ENCODE measurements around the gene FRK. TPM values are rescaled to one million over a fixed set of nuclear protein-coding genes. Genes with fewer than 3 reads are reported as not detected.

FRK gene
- total RNA-seq, 5 donors from 2014 or later (not counting 1 experiment from before 2014, with no cell fraction given), result 0.02 to 0.07 (median 0.06) TPM

- ChIA-PET POLR2A (interaction anchor here in 1 of 2 donors (0.7 kb wide), 1 partner anchor 15 kb away, joined by 3 read pairs; no protein-coding TSS in a partner anchor), CTCF (no interaction called here)
- no peak overlapping the region for H3K4me3 Mint-ChIP-seq
- H3K36me3 Mint-ChIP-seq, result no peaks in the 10 kb centered on the region
- peaks cover 0 to 2% (median 0%) of the 10 kb centered on the region in 3 donors for H3K4me1 Mint-ChIP-seq
- no peaks in the 10 kb centered on the region for H3K27me3 ChIP-seq (replicated peaks in 1 of 2; ENCODE audit: control insufficient read depth in 2 of 2, extremely low read depth in 1 of 2, insufficient read depth in 2 of 2, low read length in 1 of 2)
- no peak overlapping the region for H3K4me3 ChIP-seq (ENCODE audit: control insufficient read depth in 1 of 2, extremely low read depth in 1 of 2, low read length in 1 of 2)
- peaks cover 2 to 8% of the 10 kb centered on the region in 2 donors for H3K27me3 Mint-ChIP-seq
- no peak for DNase-seq
- 100% methylated on average over 1 of the region's 2 CpGs for WGBS (ENCODE audit: insufficient coverage)
- H3K9me3 ChIP-seq, result no peaks in the 10 kb centered on the region
- no peaks in the 10 kb centered on the region for H3K36me3 ChIP-seq (ENCODE audit: control insufficient read depth in 2 of 2, extremely low read depth in 1 of 2, insufficient read depth in 1 of 2, low read length in 1 of 2)
- H3K27ac Mint-ChIP-seq, result no peak overlapping the region
- H3K27ac ChIP-seq (ENCODE audit: low read length), result no peak overlapping the region
- no peak for ATAC-seq (replicated peaks in 1 of 4)
- H3K4me1 ChIP-seq (ENCODE audit: control insufficient read depth in 1 of 2, extremely low read depth in 1 of 2, insufficient read depth in 2 of 2, low read length in 2 of 2), result no peaks in the 10 kb centered on the region
- H3K9me3 Mint-ChIP-seq, result no peaks in the 10 kb centered on the region
Observed at GRCh38 chr6:116070616-116071389, 10.1 kb upstream of the FRK start.

GRCh38 chr6:116070101-116070500 lies 9.4 kb upstream of the FRK start:
- H3K27me3 ChIP-seq (replicated peaks in 1 of 2; ENCODE audit: control insufficient read depth in 2 of 2, extremely low read depth in 1 of 2, insufficient read depth in 2 of 2, low read length in 1 of 2), result no peaks in the 10 kb centered on the region
- no peaks in the 10 kb centered on the region for H3K9me3 Mint-ChIP-seq
- CTCF ChIA-PET, result no interaction called here
- H3K27ac ChIP-seq (ENCODE audit: low read length), result no peak overlapping the region
- WGBS (ENCODE audit: insufficient coverage), result no CpG with 5 or more reads among the region's 1 CpG
- H3K36me3 Mint-ChIP-seq, result no peaks in the 10 kb centered on the region
- no peaks in the 10 kb centered on the region for H3K4me1 ChIP-seq (ENCODE audit: control insufficient read depth in 1 of 2, extremely low read depth in 1 of 2, insufficient read depth in 2 of 2, low read length in 2 of 2)
- peaks cover 2 to 8% of the 10 kb centered on the region in 2 donors for H3K27me3 Mint-ChIP-seq
- ATAC-seq (replicated peaks in 1 of 4) (no peak), DNase-seq (no peak)
- H3K4me3 ChIP-seq (ENCODE audit: control insufficient read depth in 1 of 2, extremely low read depth in 1 of 2, low read length in 1 of 2), result no peak overlapping the region
- H3K27ac Mint-ChIP-seq, result no peak overlapping the region
- H3K4me3 Mint-ChIP-seq, result no peak overlapping the region
- peaks cover 0 to 2% (median 0%) of the 10 kb centered on the region in 3 donors for H3K4me1 Mint-ChIP-seq
- H3K9me3 ChIP-seq, result no peaks in the 10 kb centered on the region
- H3K36me3 ChIP-seq (ENCODE audit: control insufficient read depth in 2 of 2, extremely low read depth in 1 of 2, insufficient read depth in 1 of 2, low read length in 1 of 2), result no peaks in the 10 kb centered on the region
- POLR2A ChIA-PET, result interaction anchor here in 1 of 2 donors (0.6 kb wide), 1 partner anchor 720 kb away, joined by 4 read pairs; no protein-coding TSS in a partner anchor

- WGBS (ENCODE audit: insufficient coverage), result no CpG with 5 or more reads among the region's 2 CpGs
- H3K9me3 Mint-ChIP-seq, result no peaks in the 10 kb centered on the region
- ATAC-seq (replicated peaks in 1 of 4) (no peak), DNase-seq (no peak)
- H3K4me3 Mint-ChIP-seq, result no peak overlapping the region
- Histone ChIP-seq H3K27me3 (replicated peaks in 1 of 2; ENCODE audit: control insufficient read depth in 2 of 2, extremely low read depth in 1 of 2, insufficient read depth in 2 of 2, low read length in 1 of 2) (no peaks in the 10 kb centered on the region), H3K36me3 (ENCODE audit: control insufficient read depth in 2 of 2, extremely low read depth in 1 of 2, insufficient read depth in 1 of 2, low read length in 1 of 2) (no peaks in the 10 kb centered on the region), H3K4me3 (ENCODE audit: control insufficient read depth in 1 of 2, extremely low read depth in 1 of 2, low read length in 1 of 2) (no peak overlapping the region), H3K27ac (ENCODE audit: low read length) (no peak overlapping the region), H3K4me1 (ENCODE audit: control insufficient read depth in 1 of 2, extremely low read depth in 1 of 2, insufficient read depth in 2 of 2, low read length in 2 of 2) (no peaks in the 10 kb centered on the region), H3K9me3 (no peaks in the 10 kb centered on the region)
- POLR2A ChIA-PET, result no interaction called here
- H3K27ac Mint-ChIP-seq, result no peak overlapping the region
- no peaks in the 10 kb centered on the region for H3K4me1 Mint-ChIP-seq
- H3K36me3 Mint-ChIP-seq, result no peaks in the 10 kb centered on the region
- peaks cover 3 to 12% of the 10 kb centered on the region in 2 donors for H3K27me3 Mint-ChIP-seq
- CTCF ChIA-PET, result no interaction called here
Observed at GRCh38 chr6:116066789-116067188, 6.1 kb upstream of the FRK start.

GRCh38 chr6:116064666-116065065 lies 4.0 kb upstream of the FRK start:
- no peaks in the 10 kb centered on the region for H3K36me3 ChIP-seq (ENCODE audit: control insufficient read depth in 2 of 2, extremely low read depth in 1 of 2, insufficient read depth in 1 of 2, low read length in 1 of 2)
- Mint-ChIP-seq H3K9me3 (no peaks in the 10 kb centered on the region), H3K4me1 (no peaks in the 10 kb centered on the region), H3K36me3 (no peaks in the 10 kb centered on the region), H3K4me3 (no peak overlapping the region), H3K27ac (no peak overlapping the region), H3K27me3 (peaks cover 5 to 19% of the 10 kb centered on the region in 2 donors)
- H3K27ac ChIP-seq (ENCODE audit: low read length), result no peak overlapping the region
- no peak overlapping the region for H3K4me3 ChIP-seq (ENCODE audit: control insufficient read depth in 1 of 2, extremely low read depth in 1 of 2, low read length in 1 of 2)
- ATAC-seq (replicated peaks in 1 of 4), result no peak
- no peaks in the 10 kb centered on the region for H3K9me3 ChIP-seq
- DNase-seq, result no peak
- peaks cover 0 to 7% of the 10 kb centered on the region in 2 experiments for H3K27me3 ChIP-seq (replicated peaks in 1 of 2; ENCODE audit: control insufficient read depth in 2 of 2, extremely low read depth in 1 of 2, insufficient read depth in 2 of 2, low read length in 1 of 2)
- CTCF ChIA-PET, result no interaction called here
- no peaks in the 10 kb centered on the region for H3K4me1 ChIP-seq (ENCODE audit: control insufficient read depth in 1 of 2, extremely low read depth in 1 of 2, insufficient read depth in 2 of 2, low read length in 2 of 2)
- POLR2A ChIA-PET, result no interaction called here

- H3K9me3 Mint-ChIP-seq, result no peaks in the 10 kb centered on the region
- Histone ChIP-seq H3K27me3 (replicated peaks in 1 of 2; ENCODE audit: control insufficient read depth in 2 of 2, extremely low read depth in 1 of 2, insufficient read depth in 2 of 2, low read length in 1 of 2) (peaks cover 0 to 7% of the 10 kb centered on the region in 2 experiments), H3K36me3 (ENCODE audit: control insufficient read depth in 2 of 2, extremely low read depth in 1 of 2, insufficient read depth in 1 of 2, low read length in 1 of 2) (no peaks in the 10 kb centered on the region), H3K9me3 (no peaks in the 10 kb centered on the region), H3K4me1 (ENCODE audit: control insufficient read depth in 1 of 2, extremely low read depth in 1 of 2, insufficient read depth in 2 of 2, low read length in 2 of 2) (no peaks in the 10 kb centered on the region), H3K27ac (ENCODE audit: low read length) (no peak overlapping the region), H3K4me3 (ENCODE audit: control insufficient read depth in 1 of 2, extremely low read depth in 1 of 2, low read length in 1 of 2) (no peak overlapping the region)
- no peak overlapping the region for H3K27ac Mint-ChIP-seq
- no peaks in the 10 kb centered on the region for H3K36me3 Mint-ChIP-seq
- DNase-seq, result no peak
- ATAC-seq (replicated peaks in 1 of 4), result no peak
- no peak overlapping the region for H3K4me3 Mint-ChIP-seq
- CTCF ChIA-PET, result no interaction called here
- POLR2A ChIA-PET, result interaction anchor here in 1 of 2 donors (0.5 kb wide), 1 partner anchor 1340 kb away, joined by 4 read pairs; no protein-coding TSS in a partner anchor
- H3K27me3 Mint-ChIP-seq, result peaks cover 7 to 21% of the 10 kb centered on the region in 2 donors
- H3K4me1 Mint-ChIP-seq, result no peaks in the 10 kb centered on the region
- 50% methylated on average over 1 of the region's 4 CpGs for WGBS (ENCODE audit: insufficient coverage)
Observed at GRCh38 chr6:116062496-116062895, 1.8 kb upstream of the FRK start.

GRCh38 chr6:116059713-116060571 lies 749 bp downstream of the FRK start:
- ChIA-PET POLR2A (no interaction called here), CTCF (no interaction called here)
- Histone ChIP-seq H3K27ac (ENCODE audit: low read length) (no peak overlapping the region), H3K27me3 (replicated peaks in 1 of 2; ENCODE audit: control insufficient read depth in 2 of 2, extremely low read depth in 1 of 2, insufficient read depth in 2 of 2, low read length in 1 of 2) (peaks cover 0 to 9% of the 10 kb centered on the region in 2 experiments), H3K4me3 (ENCODE audit: control insufficient read depth in 1 of 2, extremely low read depth in 1 of 2, low read length in 1 of 2) (no peak overlapping the region), H3K36me3 (ENCODE audit: control insufficient read depth in 2 of 2, extremely low read depth in 1 of 2, insufficient read depth in 1 of 2, low read length in 1 of 2) (no peaks in the 10 kb centered on the region), H3K4me1 (ENCODE audit: control insufficient read depth in 1 of 2, extremely low read depth in 1 of 2, insufficient read depth in 2 of 2, low read length in 2 of 2) (no peaks in the 10 kb centered on the region), H3K9me3 (no peaks in the 10 kb centered on the region)
- DNase-seq, result no peak
- Mint-ChIP-seq H3K4me3 (no peak overlapping the region), H3K9me3 (no peaks in the 10 kb centered on the region), H3K36me3 (no peaks in the 10 kb centered on the region), H3K27me3 (peaks cover 7 to 17% of the 10 kb centered on the region in 2 donors), H3K4me1 (no peaks in the 10 kb centered on the region), H3K27ac (no peak overlapping the region)
- WGBS (ENCODE audit: insufficient coverage), result 87% methylated on average over 8 of the region's 13 CpGs
- no peak for ATAC-seq (replicated peaks in 1 of 4)
